Lower leg skin (tissue), 3 donors: ENCODE results near the gene SPATA3.

Experiments
- POLR2A ChIP-seq, 2 donors: fragments of 450-650 bp; IDR thresholded peaks; one replicate each; pipeline ENCODE4 v1.6.1; 2016 to 2017; ENCODE audit warnings: antibody characterized with exemption in 2 of 2, mild to moderate bottlenecking in 1 of 2, moderate library complexity in 1 of 2
- TF ChIP-seq, protein P1 (sequence below), 3 donors: fragments of 450-650 bp; IDR thresholded peaks; one replicate each; pipeline ENCODE4 v1.5.1; 2016; ENCODE audit warnings: antibody characterized with exemption in 3 of 3, mild to moderate bottlenecking in 3 of 3, moderate library complexity in 2 of 3

- TF ChIP-seq, protein P1, sequence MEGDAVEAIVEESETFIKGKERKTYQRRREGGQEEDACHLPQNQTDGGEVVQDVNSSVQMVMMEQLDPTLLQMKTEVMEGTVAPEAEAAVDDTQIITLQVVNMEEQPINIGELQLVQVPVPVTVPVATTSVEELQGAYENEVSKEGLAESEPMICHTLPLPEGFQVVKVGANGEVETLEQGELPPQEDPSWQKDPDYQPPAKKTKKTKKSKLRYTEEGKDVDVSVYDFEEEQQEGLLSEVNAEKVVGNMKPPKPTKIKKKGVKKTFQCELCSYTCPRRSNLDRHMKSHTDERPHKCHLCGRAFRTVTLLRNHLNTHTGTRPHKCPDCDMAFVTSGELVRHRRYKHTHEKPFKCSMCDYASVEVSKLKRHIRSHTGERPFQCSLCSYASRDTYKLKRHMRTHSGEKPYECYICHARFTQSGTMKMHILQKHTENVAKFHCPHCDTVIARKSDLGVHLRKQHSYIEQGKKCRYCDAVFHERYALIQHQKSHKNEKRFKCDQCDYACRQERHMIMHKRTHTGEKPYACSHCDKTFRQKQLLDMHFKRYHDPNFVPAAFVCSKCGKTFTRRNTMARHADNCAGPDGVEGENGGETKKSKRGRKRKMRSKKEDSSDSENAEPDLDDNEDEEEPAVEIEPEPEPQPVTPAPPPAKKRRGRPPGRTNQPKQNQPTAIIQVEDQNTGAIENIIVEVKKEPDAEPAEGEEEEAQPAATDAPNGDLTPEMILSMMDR (IDR thresholded peaks at IDR 0.05), result no peak
- no peak for TF ChIP-seq POLR2A (IDR thresholded peaks at IDR 0.05)
These were observed 38.8 kb upstream of the SPATA3 start for GRCh38 chr2:230956827-230957755.
